HK-2 (cell line): ENCODE measurements around the gene PTGES3L.
"Not testable (repeated sequence)": the region's sequence is repeated elsewhere in the genome, so short reads cannot be mapped to it uniquely, and the experiment has no call there.

Experiments
- DNase-seq: peaks from one replicate; pipeline ENCODE4 v3.0.0-alpha.2; 2018; ENCODE audit not compliant: unreplicated experiment

PTGES3L gene

DNA sequence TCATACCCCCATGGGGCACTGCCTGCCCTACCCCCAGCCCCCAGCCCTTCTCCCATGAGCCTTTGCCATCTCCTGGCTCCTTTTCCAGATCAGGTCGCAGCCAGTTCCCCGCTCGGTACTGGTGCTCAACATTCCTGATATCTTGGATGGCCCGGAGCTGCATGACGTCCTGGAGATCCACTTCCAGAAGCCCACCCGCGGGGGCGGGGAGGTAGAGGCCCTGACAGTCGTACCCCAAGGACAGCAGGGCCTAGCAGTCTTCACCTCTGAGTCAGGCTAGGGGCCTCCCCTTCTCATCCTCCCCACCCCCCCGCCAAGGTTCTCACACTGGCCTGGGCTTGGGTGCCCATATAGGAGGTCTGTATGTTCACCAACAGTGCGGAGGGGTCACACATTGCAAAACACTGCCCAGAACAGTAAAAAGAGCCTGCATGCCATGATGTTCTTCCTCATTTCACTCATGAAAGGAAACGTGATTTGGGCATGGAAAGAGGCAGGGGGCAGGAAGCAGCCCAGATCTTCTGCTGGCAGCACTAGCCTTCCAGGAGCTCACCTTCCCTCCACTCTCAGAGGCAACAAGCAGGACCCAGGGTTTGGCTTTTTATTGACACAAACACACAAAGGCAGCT is 34.3 kb upstream of the PTGES3L start:
- DNase-seq: no peak

DNA sequence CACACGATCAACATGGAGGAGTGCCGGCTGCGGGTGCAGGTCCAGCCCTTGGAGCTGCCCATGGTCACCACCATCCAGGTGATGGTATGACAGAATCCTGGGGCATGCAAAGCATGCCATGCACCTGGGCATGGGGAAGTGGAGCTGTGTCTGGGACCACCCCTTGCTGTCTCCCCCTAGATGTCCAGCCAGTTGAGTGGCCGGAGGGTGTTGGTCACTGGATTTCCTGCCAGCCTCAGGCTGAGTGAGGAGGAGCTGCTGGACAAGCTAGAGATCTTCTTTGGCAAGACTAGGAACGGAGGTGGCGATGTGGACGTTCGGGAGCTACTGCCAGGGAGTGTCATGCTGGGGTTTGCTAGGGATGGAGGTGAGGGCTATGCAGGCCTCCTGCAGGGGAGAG is 33.4 kb upstream of the PTGES3L start:
- DNase-seq: no peak

DNA sequence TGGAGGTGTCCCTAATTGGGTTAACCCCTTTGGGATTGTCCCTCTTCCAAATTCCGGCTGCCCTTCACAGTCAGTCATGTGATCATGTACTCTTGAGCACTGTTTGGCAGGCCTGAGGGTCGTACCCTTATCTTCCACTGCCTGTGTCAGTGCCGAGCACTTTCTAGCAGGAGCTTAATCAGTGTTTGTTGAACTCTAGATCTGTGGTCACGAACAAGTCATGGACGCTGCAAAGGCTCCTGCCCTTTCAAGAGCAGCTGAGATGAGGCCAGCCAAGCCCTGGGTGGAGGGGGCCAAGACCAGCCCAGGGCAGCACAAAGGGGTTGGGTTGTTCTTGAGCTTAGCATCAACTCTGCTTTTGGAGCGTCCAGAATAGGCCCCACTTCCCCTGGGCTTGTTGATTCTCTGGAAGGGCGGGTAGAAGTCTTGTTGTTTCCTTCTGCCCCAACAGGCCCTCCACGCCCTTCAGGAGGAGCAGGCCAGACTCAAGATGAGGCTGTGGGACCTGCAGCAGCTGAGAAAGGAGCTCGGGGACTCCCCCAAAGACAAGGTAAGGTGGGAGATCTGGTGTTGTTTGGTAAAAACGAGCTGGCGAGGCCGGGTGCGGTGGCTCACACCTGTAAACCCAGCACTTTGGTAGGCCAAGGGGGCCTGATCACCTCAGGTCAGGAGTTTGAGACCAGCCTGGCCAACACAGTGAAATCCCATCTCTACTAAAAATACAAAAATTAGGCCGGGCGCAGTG is 32.0 kb upstream of the PTGES3L start:
- no peak for DNase-seq

DNA sequence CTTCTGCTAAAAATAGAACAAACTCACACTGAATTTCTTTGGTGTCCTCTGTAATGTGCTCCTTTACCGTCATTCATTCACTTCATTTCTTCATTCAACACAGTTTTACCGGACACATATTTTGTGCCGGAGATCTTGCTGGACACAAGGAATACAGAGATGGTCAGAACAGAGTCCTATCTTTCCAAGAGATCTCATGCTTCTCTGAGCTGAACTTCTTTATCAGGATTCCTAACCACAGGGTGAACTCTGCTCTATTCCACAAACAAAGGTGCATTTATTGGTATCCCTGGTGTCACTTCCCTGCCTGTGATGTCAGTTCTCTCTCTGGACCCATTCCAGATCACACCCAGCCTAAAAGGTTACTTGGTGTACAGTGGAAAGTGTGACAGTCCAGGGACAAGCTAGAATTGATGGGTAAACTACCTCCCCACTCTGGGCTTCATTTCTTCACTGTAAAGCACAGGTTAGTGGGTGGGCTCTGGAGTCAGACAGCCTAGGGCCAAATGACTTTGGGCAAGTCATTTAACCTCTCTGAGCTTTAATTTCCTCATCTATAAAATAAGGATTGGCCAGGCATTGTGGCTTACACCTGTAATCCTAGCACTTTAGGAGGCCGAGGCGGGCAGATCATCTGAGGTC is 30.9 kb upstream of the PTGES3L start:
- no peak for DNase-seq

DNA sequence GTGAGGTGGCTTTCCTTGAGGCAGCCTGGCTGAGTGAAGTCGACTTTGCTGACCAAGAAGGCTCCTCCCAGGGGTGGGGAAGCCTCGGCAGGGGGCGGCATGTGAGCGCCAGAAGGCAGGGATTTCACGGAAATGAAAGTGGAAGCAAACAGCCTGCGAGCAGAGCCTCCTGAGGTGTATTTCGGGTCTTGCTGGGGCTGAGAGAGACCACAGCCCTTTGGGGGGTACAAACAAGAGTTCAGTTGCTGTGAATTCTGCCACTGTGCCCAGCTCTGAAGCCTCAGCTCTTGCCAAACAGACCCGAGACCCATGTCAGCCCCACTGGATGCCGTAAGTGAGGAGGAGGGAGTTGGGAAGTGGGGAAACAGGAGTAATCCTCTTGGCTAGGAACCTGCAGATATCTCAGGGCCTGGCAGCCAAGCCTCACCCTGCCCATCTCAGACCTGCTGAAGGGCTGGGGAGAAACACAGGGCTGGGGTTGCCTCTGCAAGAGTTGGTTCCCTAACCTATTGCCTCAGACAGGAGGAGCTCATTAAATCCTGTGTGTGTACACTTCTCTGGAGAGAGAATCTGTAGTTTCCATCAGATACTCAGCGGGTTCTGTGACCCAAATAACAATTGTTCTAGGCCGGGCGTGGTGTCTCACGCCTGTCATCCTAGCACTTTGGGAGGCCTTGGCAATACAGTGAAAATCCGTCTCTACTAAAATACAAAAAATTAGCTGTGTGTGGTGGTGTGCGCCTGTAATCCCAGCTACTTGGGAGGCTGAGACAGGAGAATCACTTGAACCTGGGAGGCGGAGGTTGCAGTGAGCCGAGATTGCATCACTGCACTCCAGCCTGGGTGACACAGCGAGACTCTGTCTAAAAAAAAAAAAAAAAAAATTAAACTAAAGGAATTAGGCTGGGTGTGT is 27.0 kb upstream of the PTGES3L start, which contains the start of gene IFI35:
TSS of gene IFI35 (plus strand) at position 146 of the 913 bp plus-strand sequence. CDS start at position 310, 164 bp downstream.
- peak; percentile 82 for DNase-seq

DNA sequence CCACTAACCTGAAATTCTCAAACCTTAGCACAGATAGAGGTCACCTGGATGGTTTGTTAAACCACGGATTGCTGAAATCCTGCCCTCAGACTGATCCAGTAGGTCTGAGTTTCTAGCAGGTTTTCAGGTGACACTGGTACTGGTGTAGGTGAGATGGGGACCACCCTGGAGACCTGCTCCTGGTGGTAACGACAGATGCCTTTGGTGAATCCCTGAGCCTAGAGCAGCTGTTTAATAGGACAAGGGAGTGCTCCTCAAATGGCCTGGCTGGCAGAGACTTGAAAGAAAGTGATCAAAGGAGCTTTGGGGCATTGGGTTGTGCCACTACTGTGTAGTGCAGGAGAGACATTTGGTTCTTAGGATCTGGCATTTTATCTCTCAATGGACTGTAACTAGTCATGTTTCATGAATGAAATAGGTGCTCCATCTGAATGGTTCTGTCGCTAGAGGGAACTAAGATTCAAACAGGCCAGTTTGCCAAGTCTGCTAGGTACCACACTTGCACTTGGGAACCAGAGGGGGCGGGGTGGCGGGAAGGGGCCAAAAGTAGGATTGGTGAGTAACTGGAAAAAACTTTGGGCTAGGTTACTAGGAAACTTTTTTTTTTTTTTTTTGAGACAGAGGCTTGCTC is 23.8 kb upstream of the PTGES3L start:
- peak; percentile 67 for DNase-seq

DNA sequence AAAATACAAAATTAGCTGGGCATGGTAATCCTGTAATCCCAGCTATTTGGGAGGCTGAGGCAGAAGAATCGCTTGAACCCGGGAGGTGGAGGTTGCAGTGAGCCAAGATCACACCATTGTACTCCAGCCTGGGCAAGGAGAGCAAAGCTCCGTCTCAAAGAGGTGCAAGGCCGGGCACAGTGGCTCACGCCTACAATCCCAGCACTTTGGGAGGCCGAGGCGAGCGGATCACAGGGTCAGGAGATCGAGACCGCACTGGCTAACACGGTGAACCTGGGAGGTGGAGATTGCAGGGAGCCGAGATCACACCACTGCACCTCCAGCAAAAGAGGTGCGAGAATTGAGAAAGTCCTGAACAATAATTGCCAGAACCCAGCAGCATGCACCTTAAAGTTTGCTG is 21.0 kb upstream of the PTGES3L start:
- not testable (repeated sequence) for DNase-seq

DNA sequence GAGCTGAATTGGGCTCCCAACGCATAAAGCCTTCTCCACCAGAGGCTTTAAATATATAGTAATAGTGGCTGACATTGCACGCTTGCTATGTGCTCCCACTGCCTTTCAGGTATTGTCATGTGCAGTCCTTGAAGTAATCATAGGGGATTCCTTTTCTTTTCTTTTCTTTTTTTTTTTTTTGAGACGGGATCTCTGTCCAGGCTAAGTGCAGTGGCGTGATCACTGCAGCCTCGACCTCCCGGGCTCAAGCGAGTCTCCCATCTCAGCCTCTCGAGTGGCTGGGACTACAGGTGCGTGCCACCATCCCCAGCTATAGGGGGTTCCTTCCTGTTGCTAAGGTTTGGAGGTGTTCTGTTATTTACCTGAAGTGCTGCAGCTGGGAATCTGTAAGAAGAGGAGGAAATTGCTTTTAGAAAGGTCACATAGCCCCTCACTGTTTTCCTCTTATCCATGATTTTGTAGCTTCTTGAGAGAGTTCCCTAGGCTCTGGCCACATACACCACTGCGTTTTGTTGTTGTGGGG is 19.2 kb upstream of the PTGES3L start:
- DNase-seq: no peak

DNA sequence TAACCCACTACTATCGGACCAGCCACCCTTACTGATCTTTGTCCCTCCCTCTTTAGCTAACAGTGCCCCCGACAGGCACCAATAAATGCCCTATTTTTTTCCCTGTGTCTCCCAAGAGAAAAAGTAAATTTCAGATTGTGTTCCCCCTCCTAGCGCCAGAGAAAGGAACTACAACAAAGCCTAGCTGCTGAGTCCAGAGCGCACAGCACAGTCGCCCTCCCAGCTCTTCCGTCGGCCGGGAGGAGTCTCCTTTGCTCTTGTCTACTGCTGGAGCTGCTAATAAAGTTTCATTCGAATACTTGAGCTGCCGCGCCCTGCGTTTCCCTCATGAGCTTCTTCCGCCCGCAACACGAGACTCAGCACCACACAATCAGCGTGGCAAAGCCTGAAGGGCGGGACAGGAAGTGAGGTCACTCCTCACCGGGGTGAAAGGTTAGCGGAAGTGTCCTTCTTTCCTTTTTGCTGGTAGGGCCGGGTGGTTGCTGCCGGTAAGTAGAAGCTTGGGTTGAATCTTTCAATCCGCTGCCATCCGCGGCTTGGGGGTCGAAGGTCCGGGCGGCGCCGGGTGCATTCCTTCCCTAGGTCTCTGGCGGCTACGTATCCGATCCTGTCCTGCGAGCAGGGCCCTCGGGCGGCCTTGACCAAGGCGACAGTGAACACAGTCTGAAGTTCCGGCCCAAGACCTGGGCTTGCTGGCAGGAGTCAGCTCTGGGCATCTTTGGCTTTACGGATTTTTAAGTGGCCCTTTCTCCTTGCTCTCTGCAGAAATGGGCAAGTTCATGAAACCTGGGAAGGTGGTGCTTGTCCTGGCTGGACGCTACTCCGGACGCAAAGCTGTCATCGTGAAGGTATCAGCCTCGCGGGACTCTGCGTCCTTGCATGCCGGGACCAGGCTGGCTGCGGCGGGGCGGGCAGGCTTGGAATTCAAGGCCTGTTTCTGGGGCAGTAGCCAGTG is 18.4 kb upstream of the PTGES3L start, which contains the start of gene RPL27:
TSS of gene RPL27 (plus strand) at position 436 of the 955 bp plus-strand sequence. CDS start at position 768, 332 bp downstream.
- DNase-seq: peak; percentile 97

DNA sequence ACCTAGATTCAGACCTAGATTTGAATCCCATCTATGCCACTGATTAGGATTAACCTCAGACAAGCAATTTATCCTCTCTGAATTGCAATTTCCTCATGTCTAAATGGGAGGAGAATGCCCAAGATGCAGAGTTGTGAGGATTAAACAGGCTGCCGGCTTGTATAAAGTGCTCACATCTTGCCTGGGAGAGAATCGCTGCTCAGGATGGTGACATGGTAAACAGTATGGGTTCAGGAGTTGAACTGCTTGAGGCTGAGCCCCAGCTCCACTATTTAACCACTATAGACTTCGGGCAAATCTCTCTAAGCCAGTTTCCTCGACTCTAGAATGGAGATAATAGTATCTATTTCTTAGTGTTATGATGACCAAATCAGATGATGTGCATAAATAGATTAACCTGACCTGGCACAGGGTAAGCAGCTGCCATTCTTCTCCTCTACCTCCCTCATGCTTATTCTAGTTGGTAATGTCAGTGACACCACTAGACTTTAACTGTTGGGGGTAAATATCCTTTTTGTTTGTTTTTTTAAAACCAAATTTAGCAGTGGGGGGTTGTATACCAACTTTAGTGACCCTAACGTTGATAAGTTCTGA is 17.6 kb upstream of the PTGES3L start:
- no peak for DNase-seq

DNA sequence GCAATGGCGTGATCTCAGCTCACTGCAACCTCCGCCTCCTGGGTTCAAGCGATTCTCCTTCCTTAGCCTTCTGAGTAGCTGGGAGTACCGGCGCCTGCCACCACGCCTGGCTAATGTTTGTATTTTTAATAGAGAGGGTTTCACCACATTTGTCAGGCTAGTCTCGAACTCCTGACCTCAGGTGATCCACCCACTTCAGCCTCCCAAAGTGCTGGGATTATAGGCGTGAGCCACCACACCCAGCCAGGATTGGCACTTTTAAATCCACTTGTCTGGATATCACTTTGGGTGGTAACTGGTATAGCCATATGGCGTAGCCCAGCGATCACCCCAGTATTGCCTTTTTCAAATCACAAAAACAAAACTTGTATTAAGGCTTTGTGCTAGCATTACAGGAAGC is 14.0 kb upstream of the PTGES3L start:
- DNase-seq: not testable (repeated sequence)

DNA sequence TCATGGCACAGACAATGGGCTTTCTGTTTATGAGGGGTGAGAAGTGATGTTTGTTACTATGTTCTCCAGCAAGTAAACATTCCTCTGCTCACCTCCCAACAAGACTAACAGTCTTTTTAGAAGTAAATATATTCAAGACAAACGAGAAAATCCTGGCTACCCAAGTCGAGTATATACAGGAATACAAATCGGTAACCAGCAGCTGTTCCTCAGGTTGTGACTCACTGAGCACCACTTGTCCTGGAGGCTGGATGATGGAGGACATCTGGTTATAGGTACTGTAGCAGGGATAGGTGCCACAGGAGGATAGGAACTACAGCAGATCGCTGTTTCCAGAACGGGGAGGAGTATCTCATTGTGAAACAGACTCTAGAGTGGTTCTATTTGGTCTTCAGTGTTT is 13.0 kb upstream of the PTGES3L start:
- DNase-seq: no peak

DNA sequence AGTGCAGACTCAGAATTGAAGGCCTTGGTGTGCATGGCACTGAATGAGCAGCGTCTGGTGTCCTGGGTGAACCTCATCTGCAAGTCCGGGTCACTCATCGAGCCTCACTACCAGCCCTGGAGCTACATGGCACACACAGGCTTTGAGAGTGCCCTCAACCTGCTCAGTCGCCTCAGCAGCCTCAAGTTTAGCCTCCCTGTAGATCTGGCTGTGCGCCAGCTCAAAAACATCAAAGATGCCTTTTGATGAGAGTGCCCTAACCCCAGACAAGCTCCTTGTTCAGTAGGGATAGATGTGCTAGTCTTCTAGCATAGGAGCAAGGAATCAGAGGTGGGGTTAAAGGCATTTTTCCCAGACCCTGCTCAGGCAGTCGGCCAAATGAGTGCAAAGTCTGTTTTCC is 11.6 kb upstream of the PTGES3L start:
- no peak for DNase-seq

DNA sequence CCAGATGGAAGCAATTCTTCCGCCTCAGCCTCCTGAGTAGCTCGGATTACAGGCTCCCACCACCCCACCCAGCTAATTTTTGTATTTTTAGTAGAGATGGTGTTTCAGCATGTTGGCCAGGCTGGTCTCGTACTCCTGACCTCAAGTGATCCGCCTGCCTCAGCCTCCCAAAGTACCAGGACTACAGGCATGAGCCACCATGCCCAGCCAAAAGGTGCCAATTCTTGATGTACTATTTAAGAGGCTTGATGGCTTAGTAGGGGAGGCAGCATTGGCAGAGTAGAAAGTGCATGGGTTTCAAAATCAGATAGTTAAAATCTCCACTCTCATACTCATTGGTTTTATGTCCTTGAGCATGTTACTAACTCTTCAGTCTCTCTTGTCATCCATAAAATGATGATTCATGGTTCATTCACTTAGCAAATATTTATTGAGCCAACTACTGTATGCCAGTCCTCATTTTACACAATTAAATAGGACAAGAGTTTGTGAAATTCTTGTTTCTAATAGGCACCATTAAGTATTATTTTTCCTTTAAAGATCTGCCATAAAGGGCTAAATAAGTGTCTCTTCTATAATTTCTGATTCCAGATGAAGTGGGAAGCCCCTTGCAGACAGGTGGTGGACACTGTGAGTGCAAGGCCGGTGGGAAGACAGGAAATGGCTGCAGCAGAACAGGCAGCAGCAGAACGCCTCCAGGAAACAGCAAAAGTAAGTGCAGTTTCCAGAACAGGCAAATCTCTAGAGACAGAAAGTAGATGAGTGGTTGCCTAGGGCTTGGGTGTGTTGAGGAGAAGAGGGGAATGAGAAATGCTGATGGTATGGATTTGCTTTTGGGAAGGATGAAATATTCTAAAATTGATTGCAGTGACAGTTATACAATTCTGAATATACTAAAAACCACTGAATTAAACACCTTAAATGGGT is 10.1 kb upstream of the PTGES3L start:
- DNase-seq: no peak

DNA sequence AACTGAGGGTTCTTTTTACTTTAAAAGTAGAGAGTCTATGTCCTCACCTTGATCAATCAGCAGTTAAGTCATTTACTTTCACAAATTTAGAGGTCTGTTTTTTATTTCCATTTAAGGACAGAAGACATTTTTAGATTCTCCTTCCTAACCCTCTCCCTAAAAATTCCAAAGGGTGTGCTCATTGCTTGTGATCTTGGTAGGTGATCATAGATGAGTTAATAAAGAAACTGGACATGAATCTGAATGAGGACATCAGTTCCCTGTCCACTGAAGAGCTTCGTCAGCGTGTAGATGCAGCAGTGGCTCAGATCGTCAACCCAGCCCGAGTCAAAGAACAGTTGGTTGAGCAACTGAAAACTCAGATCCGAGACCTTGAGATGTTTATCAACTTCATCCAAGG is 9.3 kb upstream of the PTGES3L start:
- no peak for DNase-seq

DNA sequence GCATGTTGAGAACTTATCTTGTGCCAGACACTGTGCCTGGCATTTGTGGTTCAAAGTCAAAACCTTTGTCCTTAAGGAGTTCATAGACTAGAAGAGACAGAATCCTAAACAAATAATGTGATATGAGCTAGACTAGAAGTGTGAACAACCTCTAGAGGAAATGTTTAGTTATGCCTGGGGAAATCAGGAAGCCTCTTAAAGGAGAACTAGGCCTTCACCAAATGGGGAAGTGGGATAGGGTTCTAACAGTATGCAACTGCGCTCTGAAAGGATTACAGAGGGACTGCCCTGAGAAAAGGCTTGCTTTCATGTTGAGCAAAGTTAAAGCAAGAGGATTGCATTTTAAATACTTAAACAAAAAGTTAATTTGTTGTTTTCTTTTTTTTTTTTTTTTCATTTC is 5.3 kb upstream of the PTGES3L start:
- DNase-seq: no peak

DNA sequence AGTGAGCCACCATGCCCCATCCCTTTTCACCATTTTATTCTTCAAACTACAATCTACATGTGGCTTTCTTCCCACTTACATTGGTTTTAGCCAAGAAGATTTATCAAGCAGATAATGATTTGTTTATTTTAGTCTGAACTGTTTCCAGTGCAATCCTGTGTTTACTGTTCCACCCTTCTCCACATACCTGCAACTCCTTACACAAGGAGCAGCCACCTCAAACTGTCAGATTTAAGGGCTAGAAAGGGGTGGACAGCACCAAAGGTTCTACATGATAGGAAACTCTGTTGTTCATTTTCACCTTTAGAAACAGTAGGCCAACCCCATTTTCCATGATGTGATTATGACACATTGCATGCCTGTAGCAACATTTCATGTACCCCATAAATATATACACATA is 2.4 kb upstream of the PTGES3L start:
- no peak for DNase-seq

DNA sequence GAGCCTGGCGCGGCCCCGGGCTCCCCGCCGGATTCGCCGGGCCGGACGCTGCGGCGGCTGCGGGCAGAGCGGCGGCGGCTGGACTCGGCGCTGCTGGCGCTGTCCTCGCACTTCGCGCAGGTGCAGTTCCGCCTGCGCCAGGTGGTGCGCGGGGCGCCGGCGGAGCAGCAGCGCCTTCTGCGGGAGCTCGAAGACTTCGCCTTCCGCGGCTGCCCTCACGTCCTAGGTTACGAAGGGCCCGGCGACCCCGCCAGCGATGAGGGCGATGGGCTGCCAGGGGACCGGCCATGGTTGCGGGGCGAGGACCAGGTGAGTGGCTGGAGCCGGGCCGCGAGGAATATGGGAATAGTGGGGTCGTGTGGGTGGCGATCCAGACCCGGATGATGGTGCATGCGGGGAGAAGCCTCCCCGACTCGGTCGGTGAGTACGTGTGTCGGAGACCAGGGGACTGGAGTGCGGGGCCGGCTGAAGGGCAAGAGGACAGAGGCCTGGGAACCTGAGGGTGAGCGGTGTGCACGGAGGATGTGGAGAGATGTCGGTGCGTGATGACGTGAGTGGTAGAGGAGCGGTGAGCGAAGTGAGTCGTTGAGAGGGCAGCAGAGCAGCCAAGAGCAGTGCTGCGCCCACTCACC is 1.0 kb upstream of the PTGES3L start:
- peak; percentile 66 for DNase-seq
